A549 (cell line): ENCODE measurements around the gene E2F1.

Experiments
- TF ChIP-seq, protein P1 (sequence below): fragments of 250-450 bp; sonication (Bioruptor Pico); IDR thresholded peaks from 2 replicates; pipeline ENCODE4 v1.5.0; 2020; ENCODE audit warnings: low read depth, mild to moderate bottlenecking, moderate library complexity
- TF ChIP-seq, protein P2 (sequence below): fragments of >200 bp; sonication (Bioruptor Twin); formaldehyde crosslinking; IDR thresholded peaks from 3 replicates; pipeline ENCODE4 v1.5.1; 2016

DNA sequence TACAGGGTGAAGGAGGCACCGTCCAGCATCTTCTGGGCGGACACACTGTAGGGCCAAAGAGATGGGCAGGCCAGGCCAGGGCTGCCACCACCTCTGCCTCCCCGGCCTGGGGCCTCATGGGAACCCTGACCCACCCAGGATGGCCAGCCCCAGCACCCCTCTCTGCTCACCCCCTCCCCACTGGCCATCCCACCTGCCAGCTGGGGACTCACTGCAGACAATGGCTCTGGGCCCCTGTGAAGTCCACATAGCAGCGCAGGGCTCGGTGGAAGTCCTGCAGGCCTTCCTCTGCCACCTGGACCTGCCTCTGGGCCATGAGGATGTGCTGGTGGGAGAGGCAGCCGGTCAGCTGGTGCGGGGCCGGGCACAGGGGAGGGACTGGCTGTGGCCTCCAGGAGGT, 27.7 kb downstream of the E2F1 start:
- TF ChIP-seq, protein P1, sequence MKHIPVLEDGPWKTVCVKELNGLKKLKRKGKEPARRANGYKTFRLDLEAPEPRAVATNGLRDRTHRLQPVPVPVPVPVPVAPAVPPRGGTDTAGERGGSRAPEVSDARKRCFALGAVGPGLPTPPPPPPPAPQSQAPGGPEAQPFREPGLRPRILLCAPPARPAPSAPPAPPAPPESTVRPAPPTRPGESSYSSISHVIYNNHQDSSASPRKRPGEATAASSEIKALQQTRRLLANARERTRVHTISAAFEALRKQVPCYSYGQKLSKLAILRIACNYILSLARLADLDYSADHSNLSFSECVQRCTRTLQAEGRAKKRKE (CRISPR knock-in tag): no peak
- TF ChIP-seq, protein P2, sequence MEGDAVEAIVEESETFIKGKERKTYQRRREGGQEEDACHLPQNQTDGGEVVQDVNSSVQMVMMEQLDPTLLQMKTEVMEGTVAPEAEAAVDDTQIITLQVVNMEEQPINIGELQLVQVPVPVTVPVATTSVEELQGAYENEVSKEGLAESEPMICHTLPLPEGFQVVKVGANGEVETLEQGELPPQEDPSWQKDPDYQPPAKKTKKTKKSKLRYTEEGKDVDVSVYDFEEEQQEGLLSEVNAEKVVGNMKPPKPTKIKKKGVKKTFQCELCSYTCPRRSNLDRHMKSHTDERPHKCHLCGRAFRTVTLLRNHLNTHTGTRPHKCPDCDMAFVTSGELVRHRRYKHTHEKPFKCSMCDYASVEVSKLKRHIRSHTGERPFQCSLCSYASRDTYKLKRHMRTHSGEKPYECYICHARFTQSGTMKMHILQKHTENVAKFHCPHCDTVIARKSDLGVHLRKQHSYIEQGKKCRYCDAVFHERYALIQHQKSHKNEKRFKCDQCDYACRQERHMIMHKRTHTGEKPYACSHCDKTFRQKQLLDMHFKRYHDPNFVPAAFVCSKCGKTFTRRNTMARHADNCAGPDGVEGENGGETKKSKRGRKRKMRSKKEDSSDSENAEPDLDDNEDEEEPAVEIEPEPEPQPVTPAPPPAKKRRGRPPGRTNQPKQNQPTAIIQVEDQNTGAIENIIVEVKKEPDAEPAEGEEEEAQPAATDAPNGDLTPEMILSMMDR: no peak
